ENCODE measurements around the gene ACAA2.
"Not testable (repeated sequence)": the region's sequence is repeated elsewhere in the genome, so short reads cannot be mapped to it uniquely, and the experiment has no call there.

DNA sequence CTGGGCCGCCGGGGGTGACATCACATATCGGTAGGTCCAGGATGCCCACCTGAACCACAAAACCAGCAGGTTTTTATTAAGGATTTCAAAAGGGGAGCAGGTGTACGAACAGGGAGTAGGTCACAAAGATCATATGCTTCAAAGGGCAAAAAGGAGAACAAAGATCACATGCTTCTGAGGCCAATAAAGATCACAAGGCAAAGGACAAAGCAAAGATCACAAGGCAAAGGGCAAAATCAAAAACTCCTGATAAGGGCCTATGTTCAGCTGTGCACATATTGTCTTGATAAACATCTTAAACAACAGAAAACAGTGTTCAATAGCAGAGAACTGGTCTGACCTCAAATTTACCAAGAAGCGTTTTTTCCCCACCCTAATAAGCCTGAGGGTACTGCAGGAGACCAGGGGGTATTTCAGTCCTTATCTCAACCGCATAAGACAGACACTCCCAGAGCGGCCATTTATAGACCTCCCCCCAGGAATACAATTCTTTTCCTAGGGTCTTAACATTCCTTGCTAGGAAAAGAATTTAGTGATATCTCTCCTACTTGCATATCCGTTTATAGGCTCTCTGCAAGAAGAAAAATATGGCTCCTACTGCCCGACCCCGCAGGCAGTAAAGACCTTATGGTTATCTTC lies 4.7 kb downstream of the ACAA2 start:
- TF ChIP-seq POLR2A (IDR thresholded peaks at IDR 0.05); EP300 (IDR thresholded peaks at IDR 0.05; ENCODE audit: low read depth): not testable (repeated sequence)

All from transverse colon (tissue), 1 donor.